Fibroblast of pulmonary artery (primary cell): ENCODE measurements around the gene LONRF2.
"Not testable (repeated sequence)": the region's sequence is repeated elsewhere in the genome, so short reads cannot be mapped to it uniquely, and the experiment has no call there.

Experiments used
- DNase-seq: peaks from one replicate; pipeline ENCODE4 v3.0.0-alpha.2; 2010; ENCODE audit warnings: low read depth
- H3K4me3 ChIP-seq: replicated peaks from 2 replicates; pipeline ENCODE4 v1.5.1; 2011; ENCODE audit warnings: low read depth, mild to moderate bottlenecking, control low read depth, low read length, moderate library complexity
- TF ChIP-seq, protein P1 (sequence below): IDR thresholded peaks from 2 replicates; pipeline ENCODE4 v1.5.1; 2011; ENCODE audit warnings: mild to moderate bottlenecking, control low read depth, low read length, inconsistent platforms; ENCODE audit errors: missing control alignments

LONRF2 gene

DNA sequence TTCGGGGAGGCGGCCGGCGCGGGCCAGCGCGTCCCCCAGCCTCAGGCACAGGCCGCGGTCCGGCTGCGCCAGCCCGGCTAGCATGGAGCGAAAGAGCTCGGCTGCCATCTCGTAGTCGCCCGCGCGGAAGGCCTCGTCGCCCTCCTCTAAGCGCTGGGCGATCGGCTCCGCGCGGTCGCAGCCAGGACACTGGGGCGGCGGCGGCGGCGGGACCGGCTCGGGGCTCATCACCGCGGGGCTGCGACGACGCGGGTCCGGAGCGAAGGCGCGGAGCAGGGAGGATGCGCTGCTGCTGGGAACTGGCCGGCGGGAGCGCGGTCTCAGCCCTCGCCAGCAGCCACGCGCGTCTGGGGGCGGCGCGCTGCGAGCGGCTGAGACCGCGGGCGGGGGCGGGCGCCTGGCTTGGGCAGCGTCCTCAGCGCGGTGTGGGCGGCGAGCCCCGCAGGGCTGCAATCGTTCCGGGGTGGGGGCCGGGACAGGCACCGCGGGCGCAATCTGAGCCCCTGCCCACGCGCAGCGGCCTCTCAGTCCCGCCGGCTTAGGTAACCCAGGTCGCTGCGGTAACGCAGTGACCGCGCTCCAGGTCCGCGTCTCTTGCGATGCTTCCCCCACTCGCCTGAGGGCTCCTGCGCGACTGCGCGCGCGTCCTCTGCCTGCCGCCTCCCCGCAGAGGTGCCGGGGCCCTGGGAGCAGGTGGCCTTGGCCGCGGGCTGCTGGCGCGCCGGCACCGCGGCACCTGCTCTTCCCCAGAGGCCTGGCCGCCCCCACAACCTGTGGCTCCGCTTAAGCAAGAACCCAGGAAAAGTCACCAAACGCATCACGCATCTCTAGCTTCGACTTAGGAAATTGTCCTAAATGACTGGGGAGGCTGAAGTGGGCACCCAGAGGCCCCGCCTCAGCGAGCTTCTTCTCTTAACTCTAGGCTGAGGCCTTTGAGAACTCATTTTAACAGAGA, at the start of gene LONRF2:
TSS of gene LONRF2 (minus strand) at position 636 of the 955 bp plus-strand sequence. CDS start at position 228, 408 bp downstream.
- no peak for DNase-seq
- TF ChIP-seq, protein P1, sequence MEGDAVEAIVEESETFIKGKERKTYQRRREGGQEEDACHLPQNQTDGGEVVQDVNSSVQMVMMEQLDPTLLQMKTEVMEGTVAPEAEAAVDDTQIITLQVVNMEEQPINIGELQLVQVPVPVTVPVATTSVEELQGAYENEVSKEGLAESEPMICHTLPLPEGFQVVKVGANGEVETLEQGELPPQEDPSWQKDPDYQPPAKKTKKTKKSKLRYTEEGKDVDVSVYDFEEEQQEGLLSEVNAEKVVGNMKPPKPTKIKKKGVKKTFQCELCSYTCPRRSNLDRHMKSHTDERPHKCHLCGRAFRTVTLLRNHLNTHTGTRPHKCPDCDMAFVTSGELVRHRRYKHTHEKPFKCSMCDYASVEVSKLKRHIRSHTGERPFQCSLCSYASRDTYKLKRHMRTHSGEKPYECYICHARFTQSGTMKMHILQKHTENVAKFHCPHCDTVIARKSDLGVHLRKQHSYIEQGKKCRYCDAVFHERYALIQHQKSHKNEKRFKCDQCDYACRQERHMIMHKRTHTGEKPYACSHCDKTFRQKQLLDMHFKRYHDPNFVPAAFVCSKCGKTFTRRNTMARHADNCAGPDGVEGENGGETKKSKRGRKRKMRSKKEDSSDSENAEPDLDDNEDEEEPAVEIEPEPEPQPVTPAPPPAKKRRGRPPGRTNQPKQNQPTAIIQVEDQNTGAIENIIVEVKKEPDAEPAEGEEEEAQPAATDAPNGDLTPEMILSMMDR = no peak
- peak within 1 kb of the TSS; percentile 31 for H3K4me3 ChIP-seq

DNA sequence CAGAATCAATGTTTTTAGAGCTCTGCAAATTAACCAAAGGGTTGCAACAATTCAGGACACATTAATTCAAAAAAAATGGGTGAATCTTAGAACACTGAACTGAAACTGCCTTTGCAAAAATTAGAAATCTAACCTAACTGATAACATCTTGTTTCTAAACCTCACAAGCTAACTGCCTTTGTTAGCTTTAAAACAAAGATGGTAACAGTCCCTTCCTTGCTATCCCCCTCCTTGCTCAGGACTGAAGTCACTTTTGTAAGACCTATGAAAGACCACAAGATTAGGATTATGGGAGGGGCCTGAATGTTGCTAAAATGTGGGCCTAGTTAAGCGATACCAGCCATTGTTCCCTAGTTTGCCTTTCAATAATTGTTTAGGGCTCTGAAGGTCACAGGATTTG, 44.9 kb upstream of the LONRF2 start:
- H3K4me3 ChIP-seq = no peak overlapping the region
- no peak for DNase-seq
- TF ChIP-seq, protein P1 = no peak

DNA sequence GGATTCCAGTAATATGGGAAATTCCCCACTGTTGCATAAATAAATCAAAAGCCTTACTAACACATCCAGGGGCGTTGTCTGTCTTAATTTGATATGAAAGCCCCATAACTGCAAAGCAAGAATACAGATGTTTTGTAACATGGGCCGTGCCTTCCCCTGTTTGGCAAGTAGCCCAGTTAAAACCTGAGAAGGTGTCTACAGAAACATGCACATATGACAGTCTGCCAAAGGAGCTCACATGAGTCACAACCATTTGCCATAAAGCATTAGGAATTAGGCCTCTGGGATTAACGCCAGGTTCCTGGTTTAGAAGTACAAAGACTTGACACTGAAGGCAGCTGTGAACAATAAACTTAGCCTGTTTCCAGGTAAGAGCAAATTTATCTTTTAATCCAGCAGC, 43.1 kb upstream of the LONRF2 start:
- DNase-seq = peak; percentile 90
- H3K4me3 ChIP-seq = no peak overlapping the region
- TF ChIP-seq, protein P1 = no peak

DNA sequence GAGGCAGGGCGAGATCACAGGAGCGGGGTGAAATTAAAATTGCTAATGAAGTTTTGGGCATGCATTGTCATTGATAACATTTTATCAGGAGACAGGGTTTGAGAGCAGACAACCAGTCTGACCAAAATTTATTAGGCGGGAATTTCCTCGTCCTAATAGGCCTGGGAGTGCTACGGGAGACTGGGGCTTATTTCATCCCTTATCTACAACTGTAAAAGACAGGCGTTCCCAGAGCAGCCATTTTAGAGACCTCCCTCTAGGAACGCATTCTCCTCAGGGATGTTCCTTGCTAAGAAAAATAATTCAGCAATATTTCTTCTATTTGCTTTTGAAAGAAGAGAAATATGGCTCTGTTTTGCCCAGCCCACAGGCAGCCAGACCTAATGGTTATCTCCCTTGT, 40.0 kb upstream of the LONRF2 start:
- H3K4me3 ChIP-seq, DNase-seq: not testable (repeated sequence)

DNA sequence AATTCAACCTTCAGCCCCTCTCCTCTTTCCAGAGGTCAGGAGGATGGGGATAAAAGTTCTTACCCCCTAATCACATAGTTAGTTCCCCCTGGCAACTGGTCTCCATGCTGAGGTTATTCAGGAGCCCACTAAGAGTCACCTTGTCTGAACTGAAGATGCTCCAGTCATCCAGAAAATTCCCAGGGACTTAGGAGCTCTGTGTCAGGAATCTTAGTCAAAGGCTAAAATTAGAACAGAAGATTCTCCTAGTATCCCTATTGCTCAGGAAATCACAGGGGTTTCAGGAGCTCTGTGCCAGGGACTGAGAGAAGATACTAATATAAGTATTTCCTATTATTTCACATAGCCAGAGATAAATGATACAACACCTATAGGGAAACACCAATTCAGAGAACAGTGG, 37.3 kb upstream of the LONRF2 start:
- no peak for DNase-seq
- TF ChIP-seq, protein P1 = no peak
- H3K4me3 ChIP-seq = no peak overlapping the region

GRCh38 chr2:100358554-100358953, 36.3 kb upstream of the LONRF2 start:
- TF ChIP-seq, protein P1 = no peak
- H3K4me3 ChIP-seq = no peak overlapping the region
- no peak for DNase-seq

DNA sequence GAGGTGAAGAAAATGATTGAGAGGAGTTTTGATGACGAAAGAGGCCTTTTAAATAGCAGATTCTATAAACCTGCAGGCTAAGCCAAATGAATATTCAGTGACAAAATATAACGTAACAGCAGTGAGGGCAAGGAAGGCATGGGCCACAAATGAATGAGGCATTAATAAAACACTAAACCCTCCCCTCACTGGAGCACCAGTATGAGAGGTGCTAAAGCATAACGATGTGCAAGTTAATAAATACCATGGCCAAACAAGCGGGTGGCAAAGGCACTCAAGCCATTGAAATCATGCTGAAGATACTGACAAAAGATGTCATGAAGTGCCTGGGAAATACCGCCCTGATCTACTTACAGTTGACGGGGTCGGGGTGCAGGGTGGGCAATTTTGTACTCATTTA, 30.2 kb upstream of the LONRF2 start:
- no peak overlapping the region for H3K4me3 ChIP-seq
- TF ChIP-seq, protein P1 = no peak
- no peak for DNase-seq
